NCI-H82 treated with DMSO at 0.1 percent for 48 hours (cell line): Measurements from ENCODE around the gene POU2F3.

ENCODE experiments used
- DNase-seq: peaks from one replicate; lab custom pipeline; 2025; ENCODE audit not compliant: unreplicated experiment; lab: John Stamatoyannopoulos, UW

Gene POU2F3

DNA sequence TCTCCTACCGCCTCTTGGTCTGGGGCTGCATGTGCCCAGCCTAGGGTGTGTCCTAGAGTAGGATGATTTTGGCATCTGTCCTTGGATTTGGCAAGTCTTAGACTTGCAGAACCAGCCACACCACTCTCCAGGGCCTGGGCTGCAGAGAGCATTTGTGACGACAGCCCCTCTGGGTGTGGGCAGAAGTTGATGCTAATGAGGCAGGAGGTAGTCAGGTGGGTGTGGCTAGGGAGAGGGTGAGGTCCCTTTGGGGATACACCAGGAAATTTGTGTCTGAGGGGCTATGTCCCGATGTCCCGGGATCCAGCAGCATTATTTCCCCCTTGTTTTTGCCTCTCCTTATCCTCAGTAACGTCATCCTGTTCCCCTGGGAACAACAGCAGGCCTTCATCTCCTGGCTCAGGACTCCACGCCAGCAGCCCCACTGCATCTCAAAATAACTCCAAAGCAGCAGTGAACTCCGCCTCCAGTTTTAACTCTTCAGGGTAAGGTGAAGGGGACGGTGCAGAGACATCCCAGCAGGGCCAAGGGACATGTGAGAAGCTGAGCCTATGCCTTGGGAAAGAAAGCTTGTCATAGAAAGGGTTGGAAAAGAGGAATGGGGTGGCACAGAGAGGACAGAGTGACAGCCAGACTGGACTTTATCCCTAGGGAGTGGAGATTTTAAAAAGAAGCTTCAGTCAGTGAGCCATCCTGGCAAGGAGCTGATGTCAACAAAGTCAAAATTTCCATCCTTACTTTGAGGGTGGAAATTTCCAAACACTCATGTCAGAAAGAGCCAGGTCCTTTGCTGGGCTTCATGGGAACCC, 77.1 kb downstream of the POU2F3 start:
- no peak for DNase-seq

DNA sequence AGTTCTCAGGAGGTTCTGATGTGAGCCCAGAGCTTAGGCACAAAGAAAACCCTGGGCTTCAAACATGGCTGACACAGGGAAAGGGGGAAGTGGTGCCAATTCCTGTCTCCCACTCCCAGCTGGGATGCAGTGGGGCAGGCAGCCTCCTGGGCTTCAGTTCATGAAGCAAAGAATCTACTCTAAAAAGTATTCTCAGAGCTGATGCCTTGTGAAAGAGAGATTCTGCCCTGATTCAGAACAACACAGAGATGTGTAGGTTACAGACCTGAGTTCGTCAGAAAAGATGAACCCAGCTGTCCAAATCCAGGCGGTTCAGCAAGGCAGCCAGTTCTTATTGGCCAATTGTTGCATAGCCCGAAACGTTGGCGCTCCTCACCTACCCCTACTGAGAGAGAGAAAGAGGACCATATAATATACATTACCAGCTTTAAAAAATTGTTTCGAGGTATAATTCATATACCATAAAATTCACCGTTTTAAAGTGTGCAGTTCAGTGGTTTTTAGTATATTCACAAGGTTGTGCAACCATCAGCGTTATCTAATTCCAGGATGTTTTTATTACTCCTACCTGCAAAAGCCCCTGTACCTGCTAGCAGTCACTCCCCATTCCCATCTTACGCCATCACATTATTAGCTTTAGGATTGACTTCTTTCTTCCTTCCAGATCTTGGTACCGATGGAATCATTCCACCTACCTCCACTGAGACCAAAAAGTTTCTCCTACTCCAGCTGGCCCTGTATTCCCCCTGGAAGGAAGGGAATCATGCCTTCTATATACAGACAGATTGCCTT, 77.9 kb downstream of the POU2F3 start:
- no peak for DNase-seq

DNA sequence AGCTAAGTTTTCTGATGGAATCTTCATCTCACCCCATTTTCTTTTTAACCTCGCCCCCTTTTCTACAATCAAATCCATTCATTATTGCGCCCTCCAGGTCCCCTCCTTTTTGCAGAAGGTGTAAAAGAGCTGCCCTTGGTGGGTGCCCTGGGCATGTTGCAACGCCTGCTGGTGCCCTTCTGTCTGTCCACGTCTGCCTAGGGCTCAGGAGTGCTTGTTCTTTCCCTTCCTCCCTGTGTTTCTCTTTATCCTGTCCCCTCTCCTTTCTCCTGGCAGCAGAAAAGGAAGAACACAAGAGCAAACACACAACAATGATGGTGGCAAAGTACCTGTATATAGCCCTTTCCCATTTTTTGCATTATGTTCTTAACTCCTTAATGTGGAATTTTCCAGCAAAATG, 79.0 kb downstream of the POU2F3 start:
- DNase-seq, result no peak

DNA sequence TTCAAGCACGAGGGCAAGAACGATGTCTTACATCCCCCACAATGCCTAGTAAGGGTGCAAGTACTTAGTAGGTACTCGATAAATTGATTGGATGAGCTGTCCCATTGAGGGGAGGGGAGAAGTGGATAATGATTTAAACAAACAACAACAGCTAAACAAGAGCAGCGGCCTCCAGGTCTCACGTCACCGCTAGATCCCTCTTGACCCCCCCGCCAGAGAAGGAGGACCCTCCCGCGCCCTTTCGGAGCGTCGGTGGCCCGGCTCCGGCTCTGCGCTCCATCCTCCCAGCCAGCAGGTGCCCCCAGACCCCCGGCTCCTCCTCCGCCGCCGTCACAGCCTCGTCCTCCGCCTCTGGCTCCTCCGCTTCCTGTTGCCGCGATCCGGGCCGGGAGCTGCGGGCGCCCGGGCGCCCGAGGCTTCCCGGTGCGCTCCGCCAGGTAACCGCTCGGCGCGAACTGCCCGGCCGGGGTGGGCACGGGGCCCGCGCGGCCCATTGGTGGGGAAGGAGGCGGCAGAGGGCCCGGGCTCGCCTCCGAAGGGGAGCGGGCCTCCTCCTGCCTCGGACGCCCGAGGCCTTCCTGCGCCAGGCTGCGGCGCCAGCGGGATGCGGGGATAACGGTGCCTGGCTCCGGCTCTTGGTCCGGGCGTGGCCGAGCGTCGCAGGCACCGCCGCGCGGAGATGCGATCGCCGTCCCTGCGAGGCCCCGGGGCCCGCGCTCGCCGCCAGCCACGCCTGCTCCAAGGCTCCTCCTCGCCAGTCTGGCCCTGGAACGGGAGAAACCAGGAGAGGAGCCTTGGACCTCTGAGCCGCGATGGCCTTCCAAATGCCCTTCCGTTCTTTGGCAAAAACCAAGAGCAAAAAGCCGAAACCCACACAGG, 85.2 kb downstream of the POU2F3 start, which contains the start of gene TLCD5:
TLCD5 (plus strand) TSS at position 368 of the 879 bp plus-strand sequence. CDS start 2,143 bp downstream, outside the sequence.
- peak; percentile 46 for DNase-seq

DNA sequence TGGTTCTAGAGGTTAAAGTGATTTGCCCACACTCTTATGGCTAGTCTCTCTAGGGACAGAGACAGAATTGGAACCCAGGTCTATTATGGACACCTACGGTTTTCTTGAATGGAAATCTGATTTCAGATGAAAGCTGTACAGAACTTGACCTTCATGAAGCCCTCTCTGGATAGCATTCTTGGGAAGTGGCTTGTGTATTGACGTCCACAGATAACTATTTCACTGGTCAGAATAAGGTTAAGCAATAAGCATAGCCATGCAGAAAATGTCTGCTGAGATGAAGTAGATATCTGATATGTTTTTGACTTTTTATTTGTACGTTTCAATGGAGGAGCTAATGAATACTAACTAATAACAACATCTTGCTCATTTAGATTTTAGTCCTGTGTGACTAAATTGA, 86.3 kb downstream of the POU2F3 start:
- no peak for DNase-seq

DNA sequence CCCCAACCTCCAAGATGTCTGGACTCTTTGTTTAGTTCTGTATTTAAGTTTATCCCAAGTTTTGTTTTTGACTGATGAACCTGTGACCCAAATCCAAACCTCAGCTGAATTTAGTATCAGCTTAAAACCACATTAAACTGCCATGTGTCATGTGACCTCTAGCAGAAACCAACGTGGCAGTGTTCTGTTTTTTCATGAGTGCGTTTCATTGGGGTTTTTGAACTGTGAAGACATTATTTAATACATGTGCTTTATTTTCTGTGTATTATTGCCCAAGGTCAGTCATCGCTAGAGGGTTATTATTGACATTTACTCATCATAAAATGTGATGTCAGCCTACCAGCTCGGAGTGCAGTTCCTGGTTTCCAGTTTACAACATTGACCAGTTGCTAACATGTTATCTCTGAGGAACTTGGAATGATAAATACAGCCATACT, 86.9 kb downstream of the POU2F3 start:
- no peak for DNase-seq

DNA sequence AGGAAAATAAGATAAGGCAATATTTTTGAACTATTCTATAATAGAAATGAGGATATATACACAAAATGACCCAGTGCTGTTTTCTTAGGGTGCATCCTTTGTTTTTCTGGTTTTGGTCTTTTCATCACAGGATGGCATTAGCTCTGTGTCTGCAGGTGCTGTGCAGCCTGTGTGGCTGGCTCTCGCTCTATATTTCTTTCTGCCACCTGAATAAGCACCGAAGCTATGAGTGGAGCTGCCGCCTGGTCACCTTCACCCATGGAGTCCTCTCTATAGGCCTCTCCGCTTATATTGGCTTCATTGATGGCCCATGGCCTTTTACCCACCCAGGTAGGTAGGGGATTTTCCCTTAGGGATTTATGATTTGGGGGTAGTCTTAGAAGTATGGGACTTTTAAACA, 87.4 kb downstream of the POU2F3 start:
- no peak for DNase-seq

DNA sequence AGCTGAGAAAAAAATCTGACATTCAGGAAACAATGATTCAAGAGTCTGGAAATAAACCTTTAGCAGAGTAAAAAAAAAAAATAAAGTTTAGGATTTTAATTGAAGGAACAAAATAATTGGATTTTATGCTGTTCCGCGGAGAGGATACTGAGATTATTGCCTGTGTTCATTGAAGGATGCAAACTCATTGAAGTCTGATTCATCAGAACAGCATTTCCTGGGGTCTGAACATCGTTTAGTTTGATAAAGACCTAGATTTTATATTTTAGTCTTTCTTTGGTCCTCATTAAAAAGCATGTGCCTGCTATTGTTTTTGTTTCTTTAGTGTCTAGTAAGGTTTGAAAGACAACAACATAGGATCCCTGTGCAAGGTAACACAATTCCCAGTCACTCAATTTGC, 89.6 kb downstream of the POU2F3 start:
- DNase-seq, result no peak

DNA sequence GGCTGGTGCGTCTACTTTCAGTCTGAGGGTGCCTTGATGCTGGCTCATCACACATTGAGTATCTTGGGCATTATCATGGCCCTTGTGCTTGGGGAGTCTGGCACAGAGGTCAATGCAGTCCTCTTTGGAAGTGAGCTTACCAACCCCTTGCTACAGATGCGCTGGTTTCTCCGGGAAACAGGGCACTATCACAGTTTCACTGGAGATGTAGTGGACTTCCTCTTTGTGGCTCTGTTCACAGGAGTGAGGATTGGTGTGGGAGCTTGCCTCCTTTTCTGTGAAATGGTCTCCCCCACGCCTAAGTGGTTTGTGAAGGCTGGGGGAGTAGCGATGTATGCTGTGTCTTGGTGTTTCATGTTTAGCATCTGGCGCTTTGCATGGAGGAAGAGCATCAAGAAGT, 90.1 kb downstream of the POU2F3 start:
- no peak for DNase-seq

DNA sequence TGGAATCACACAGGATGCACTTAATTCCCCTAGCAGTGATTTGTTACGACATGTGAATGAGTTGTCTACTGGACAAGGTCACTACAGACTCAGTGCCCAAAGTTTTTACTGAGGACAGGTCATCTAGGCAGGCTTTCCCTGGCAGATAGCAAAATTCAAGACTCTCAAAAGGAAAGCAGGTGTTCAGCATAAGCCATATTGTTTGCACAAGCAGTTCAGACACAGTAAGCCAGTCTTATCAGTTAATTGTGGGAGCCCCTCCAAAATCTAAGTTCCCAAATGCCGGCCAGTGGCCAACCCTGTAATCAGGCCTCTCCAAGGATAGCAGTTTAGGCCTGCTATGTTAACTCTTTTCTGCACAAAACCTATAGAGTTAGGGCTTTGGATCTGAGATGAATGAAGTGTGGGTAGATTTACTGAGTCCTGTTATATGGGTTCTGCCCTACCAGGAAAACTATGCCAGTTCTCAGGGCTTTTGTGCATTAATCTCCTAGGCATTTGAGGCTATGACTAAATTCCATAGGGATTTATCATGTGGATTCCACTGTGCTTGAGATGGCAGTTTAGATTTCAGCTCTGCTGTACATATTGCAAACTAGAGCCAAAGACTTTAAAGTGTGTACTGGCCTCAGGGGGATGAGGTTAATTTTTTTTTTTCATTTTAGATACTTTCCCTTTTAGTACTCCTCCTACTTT, 91.5 kb downstream of the POU2F3 start:
- DNase-seq, result no peak

DNA sequence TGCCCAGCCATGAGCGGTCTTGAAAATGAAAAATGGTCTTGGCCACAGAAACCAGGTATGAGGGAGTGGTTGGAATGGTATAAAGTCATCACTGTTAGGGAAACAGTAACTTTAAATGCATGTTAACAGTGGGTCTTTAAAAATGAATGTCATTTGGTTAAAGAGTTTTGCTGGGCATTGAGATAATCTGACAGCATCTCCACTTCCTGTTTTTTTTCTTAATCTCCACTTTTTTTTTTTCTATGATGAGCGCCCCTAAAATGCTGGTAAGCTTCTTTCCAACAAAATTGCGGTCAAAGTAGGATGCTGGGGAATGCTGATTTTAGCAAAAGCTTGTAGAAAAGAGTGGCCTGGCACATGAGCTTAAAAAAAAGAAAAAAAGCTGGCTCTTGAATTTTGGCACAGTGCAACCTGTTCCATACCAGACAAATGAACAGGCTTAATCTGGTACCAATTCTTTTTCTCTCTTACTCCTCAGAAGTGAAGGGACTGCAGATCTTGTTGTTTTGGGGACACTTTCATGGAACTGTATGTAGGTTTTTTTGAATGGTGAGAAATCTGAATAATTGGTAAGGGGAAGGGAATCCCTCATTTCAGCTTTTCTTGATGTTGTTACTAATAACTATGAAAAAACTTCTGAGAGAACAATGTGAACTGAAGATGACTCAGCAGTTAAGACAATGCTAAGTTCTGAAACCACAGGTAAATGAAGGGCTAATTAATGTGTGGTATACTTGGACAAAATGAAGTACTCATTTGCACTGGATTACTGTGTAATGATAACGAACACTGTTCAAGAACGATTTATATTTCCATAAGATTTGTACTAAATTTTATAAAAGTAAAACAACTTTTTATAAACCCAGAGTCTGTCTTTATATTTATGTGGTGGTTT, 93.1 kb downstream of the POU2F3 start:
- DNase-seq, result no peak

DNA sequence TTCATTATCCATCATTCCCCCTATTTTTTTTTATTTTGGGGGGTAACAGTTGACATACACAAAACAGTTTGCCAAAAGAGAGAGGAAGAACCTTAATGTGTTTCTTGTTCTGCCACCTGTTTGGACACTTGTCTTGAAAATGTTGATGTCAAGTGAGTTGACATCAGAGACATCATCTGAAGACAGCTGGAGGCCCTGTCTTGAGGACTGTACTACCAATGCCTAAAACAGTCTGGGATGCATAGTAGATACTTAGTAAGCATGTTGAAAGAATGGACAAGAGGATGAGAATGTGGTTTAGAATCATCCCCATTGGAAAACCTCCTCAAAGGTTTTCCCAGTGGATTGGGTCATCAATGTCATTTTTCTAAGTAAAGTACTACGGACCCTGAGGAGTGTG, 93.9 kb downstream of the POU2F3 start:
- DNase-seq, result no peak

DNA sequence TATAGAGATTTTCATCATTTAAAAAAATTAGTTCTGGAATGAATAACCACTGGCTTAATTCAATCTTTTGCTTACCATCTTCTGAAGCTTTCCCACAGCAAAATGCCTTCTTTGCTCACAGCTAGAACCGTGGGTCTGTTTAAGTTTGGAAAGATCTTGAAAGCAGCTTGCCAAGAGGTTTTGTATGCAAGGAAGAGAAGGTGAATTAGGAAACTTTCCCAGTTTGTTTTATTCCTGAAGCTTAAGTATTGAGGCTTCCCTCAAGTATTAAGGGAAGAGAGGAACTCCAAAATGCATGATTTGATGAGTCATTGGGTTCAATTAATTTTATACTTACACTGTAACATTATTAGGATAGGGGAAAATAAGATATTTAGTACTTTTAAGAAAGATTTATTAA, 94.4 kb downstream of the POU2F3 start:
- DNase-seq, result no peak

DNA sequence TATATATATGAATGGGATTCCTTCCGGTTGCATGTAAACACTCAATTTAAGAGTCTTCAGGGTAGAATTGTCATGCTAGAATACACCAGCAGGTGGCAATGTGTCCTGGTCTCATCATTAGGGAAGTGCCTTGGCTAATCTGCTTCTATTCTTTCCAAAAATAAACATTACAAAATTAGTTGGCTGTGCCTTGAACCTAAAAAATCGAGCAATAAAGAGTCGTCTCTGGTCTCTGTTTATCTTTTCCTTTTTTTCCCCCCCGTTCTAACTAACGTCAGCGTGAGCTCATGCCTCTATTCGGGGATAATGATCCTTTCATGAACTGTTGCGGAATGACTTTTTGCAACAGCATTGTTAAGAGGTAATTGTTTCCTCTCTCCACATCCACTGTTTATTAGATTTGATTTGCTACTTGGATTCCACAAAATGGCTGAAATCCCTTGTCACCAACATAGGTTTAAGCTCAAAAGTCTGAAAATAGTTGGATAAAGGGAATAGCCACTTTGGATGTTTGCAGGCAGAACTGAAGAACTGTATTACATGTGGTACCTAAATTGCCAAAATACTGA, 95.0 kb downstream of the POU2F3 start:
- DNase-seq, result peak; percentile 53

DNA sequence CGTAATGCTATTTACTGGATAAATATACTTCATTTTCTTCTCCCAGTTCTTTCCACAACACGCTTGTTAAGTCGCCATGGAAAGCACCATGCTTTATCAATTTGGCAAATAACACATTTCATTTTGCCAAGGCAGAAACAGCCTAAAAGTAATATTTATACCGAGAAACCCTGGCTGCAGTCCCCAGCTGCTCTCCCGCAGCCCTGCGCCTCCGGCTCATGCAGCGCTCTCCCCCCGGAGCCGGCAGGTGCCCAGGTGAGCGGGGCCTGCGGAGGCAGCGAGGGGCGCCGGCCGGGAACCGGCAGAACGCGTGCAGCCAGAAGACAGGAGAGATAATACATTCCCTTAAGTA, 95.6 kb downstream of the POU2F3 start:
- no peak for DNase-seq

DNA sequence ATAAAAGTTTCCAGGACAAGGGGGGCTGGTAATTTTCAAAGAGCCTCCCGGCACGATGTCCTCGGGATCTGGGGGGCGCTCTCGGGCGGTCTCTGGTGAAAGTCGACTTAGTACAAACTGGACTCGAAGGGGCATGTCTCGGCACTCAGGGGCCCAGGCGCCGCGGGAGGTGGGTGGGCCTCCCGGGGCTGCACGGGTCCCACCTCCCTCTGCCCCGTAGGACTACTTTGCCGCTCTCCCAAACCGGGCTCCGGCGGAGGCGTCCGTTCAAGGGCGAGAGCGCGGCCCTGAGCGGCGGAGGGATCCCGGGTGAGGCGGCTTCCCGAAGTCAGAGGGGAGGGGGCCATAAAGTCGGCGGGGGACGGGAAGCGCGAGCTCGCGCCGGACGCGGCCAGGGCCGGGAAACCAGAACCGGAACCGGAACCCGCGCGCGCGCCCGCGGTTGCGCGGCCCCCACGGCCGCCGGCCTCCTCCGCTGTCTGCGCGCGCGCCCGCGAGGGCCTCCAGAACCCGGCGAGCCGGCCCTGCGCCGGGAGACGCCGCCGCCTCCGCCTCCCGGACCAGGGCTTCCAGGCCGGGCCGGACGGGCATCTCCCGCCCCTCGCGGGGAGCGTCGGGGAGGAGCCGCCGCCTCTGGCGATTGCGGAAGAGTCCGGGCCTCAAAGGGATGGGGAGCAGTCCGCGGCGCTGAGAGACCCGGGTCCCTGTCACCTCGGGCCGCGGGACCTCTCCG, 96.1 kb downstream of the POU2F3 start, which contains the start of gene ARHGEF12:
ARHGEF12 (plus strand) TSS at position 506 of the 733 bp plus-strand sequence. CDS start 831 bp downstream, outside the sequence.
- peak; percentile 66 for DNase-seq

DNA sequence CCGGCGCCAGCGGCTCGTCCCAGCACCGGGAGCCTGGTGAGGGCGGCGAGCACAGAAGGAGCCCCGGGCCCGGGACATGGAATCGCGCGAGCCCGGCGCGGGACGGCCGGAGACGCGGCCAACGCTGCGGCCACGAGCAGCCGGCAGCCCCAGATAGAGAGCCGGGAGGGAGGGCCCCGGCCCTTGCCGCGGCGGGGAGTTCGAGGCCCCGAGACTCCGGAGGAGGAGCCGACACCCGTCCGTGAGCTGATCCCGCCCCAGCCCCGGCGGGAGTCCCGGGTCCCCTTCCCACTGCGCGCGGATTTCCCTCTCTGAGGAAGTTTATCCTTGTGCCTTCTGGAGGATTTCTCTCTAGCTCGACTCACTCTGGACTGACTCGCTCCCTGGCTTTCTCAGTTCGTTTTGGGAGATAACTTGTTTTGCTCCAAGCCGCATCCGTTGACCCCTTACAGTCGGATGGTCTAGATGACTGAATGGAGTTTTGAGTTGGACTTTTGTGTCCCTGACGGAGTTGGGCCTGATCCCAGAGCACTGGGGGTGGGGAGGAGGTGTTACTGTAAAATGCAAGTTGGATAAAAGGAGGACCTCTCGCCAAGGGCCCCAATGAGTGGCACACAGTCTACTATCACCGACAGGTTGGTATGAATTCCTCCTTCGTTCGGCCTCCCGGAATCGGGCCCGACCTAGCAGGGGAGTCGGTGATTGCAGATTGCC, 96.9 kb downstream of the POU2F3 start:
- DNase-seq, result no peak
